ENCODE measurements around the gene NCAM2.
"Not testable (repeated sequence)": the region's sequence is repeated elsewhere in the genome, so short reads cannot be mapped to it uniquely, and the experiment has no call there.

The NCAM2 gene

DNA sequence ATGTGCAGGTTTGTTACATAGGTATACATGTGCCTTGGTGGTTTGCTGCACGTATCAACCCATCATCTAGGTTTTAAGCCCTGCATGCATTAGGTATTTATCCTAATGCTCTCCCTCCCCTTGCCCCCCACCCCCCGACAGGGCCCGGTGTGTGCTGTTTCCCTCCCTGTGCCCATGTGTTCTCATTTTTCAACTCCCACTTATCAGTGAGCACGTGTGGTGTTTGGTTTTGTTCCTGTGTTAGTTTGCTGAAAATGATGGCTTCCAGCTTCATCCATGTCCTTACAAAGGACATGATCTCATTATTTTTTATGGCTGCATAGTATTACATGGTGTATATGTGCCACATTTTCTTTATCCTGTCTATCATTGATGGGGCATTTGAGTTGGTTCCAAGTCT, 151.2 kb downstream of the NCAM2 start:
- H3K4me1 Mint-ChIP-seq (ENCODE audit: low read depth); H3K4me3 Mint-ChIP-seq; H3K27me3 Mint-ChIP-seq (ENCODE audit: low read depth); DNase-seq (ENCODE audit: low spot score); H3K36me3 Mint-ChIP-seq (ENCODE audit: low read depth); H3K27ac Mint-ChIP-seq; H3K9me3 Mint-ChIP-seq: not testable (repeated sequence)

- no peaks in the 10 kb centered on the region for H3K9me3 Mint-ChIP-seq
- no peaks in the 10 kb centered on the region for H3K4me1 Mint-ChIP-seq (ENCODE audit: low read depth)
- H3K36me3 Mint-ChIP-seq (ENCODE audit: low read depth): no peaks in the 10 kb centered on the region
- no peak overlapping the region for H3K27ac Mint-ChIP-seq
- no peak overlapping the region for H3K4me3 Mint-ChIP-seq
- no peaks in the 10 kb centered on the region for H3K27me3 Mint-ChIP-seq (ENCODE audit: low read depth)
- DNase-seq (ENCODE audit: low spot score): no peak
These were observed 153.0 kb downstream of the NCAM2 start for GRCh38 chr21:21151231-21151630.

- no peak overlapping the region for H3K4me3 Mint-ChIP-seq
- no peaks in the 10 kb centered on the region for H3K27me3 Mint-ChIP-seq (ENCODE audit: low read depth)
- H3K36me3 Mint-ChIP-seq (ENCODE audit: low read depth): no peaks in the 10 kb centered on the region
- H3K9me3 Mint-ChIP-seq: no peaks in the 10 kb centered on the region
- H3K27ac Mint-ChIP-seq: no peak overlapping the region
- DNase-seq (ENCODE audit: low spot score): no peak
- H3K4me1 Mint-ChIP-seq (ENCODE audit: low read depth): no peaks in the 10 kb centered on the region
These were observed 158.2 kb downstream of the NCAM2 start for GRCh38 chr21:21156397-21156796.

DNA sequence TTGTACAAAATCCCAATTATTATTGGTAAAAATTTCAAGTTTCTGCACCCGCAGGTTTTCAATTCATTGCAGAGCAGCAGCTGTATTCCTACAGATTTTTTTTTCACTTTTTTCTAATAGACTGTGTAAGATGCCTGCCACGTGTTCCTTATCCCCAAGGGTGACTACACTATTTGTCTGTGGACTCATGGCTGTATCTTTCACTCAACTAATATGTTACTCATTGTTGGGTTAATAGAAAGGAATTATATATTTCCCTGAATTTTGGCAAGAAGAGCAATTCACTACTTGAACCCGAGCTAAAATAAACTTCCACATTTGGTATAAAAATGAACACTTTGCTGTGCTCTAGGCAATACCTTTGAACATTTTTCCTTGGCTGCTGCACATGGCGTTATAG, 158.7 kb downstream of the NCAM2 start:
- H3K4me3 Mint-ChIP-seq: no peak overlapping the region
- no peaks in the 10 kb centered on the region for H3K9me3 Mint-ChIP-seq
- no peaks in the 10 kb centered on the region for H3K36me3 Mint-ChIP-seq (ENCODE audit: low read depth)
- no peaks in the 10 kb centered on the region for H3K27me3 Mint-ChIP-seq (ENCODE audit: low read depth)
- H3K27ac Mint-ChIP-seq: no peak overlapping the region
- no peak for DNase-seq (ENCODE audit: low spot score)
- H3K4me1 Mint-ChIP-seq (ENCODE audit: low read depth): no peaks in the 10 kb centered on the region

DNA sequence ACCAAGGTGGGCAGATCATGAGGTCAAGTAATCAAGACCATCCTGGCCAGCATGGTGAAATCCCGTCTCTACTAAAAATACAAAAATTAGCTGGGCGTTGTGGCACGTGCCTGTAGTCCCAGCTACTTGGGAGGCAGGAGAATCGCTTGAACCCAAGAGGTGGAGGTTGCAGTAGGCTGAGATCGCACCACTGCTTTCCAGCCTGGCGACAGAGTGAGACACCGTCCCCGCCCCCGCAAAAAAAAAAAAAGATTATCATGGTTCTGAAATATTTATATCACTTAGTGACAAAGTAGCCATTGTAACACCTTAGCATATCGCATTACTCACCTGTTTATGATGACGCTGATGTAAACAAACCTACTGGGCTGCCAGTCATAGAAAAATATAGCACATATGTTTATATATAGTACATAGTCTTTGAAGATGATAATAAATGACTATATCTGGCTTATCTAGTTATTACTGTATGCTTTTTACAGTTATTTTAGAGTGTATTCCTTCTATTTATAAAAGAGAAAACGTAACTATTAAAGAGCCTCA, 160.2 kb downstream of the NCAM2 start:
- Mint-ChIP-seq H3K27ac (no peak overlapping the region), H3K4me1 (ENCODE audit: low read depth) (no peaks in the 10 kb centered on the region), H3K4me3 (no peak overlapping the region), H3K27me3 (ENCODE audit: low read depth) (no peaks in the 10 kb centered on the region), H3K36me3 (ENCODE audit: low read depth) (no peaks in the 10 kb centered on the region), H3K9me3 (no peaks in the 10 kb centered on the region)
- DNase-seq (ENCODE audit: low spot score): no peak

DNA sequence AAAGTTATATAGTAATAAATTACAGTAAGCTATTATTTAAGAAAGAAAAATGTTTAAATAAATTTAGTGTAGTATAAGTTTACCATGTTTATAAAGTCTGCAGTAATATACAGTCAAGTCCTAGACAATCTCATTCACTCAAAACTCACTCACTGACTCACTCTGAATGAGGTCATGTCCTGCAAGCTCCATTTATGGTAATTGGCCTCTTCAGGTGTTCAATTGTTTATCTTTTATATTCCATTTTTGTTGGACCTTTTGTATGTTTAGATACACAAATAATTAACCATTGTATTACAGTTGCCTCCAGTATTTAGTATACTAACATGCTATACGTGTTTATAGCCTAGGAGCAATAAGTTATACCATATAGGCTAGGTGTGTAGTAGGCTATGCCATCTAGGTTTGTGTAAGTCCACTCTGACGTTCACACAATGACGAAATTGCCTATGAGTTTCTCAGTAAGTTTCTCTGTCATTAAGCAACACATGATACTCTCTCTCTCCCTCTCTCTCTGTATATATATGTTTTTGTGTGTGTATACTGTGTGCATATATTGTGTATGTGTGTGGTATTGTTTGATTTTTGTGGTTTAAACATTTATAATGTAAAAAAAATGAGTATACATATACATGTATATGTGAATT, 161.2 kb downstream of the NCAM2 start:
- no peaks in the 10 kb centered on the region for H3K27me3 Mint-ChIP-seq (ENCODE audit: low read depth)
- no peak overlapping the region for H3K27ac Mint-ChIP-seq
- H3K36me3 Mint-ChIP-seq (ENCODE audit: low read depth): no peaks in the 10 kb centered on the region
- no peaks in the 10 kb centered on the region for H3K9me3 Mint-ChIP-seq
- DNase-seq (ENCODE audit: low spot score): no peak
- H3K4me3 Mint-ChIP-seq: no peak overlapping the region
- H3K4me1 Mint-ChIP-seq (ENCODE audit: low read depth): no peaks in the 10 kb centered on the region

DNA sequence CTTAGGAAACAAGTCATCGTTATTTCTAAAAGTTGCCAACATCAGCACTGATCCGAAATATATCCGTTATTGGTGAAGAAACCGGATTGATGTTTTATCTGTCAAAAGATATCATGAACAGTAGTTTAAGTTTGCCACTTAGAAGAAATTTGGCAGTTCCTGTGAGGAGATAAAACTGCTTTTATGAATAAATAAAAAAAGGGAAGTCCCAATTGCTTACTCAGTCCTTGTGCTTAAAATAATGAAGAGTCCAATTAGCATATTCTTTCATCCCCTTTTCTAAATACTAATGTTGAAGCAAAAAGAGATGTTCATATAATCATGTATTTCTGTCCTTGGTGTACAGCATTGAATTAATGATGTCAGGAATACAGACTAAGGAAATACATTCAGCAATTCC, 164.6 kb downstream of the NCAM2 start:
- H3K27me3 Mint-ChIP-seq (ENCODE audit: low read depth): no peaks in the 10 kb centered on the region
- DNase-seq (ENCODE audit: low spot score): no peak
- no peaks in the 10 kb centered on the region for H3K36me3 Mint-ChIP-seq (ENCODE audit: low read depth)
- H3K27ac Mint-ChIP-seq: no peak overlapping the region
- no peak overlapping the region for H3K4me3 Mint-ChIP-seq
- H3K9me3 Mint-ChIP-seq: peaks cover 4% of the 10 kb centered on the region
- H3K4me1 Mint-ChIP-seq (ENCODE audit: low read depth): no peaks in the 10 kb centered on the region

DNA sequence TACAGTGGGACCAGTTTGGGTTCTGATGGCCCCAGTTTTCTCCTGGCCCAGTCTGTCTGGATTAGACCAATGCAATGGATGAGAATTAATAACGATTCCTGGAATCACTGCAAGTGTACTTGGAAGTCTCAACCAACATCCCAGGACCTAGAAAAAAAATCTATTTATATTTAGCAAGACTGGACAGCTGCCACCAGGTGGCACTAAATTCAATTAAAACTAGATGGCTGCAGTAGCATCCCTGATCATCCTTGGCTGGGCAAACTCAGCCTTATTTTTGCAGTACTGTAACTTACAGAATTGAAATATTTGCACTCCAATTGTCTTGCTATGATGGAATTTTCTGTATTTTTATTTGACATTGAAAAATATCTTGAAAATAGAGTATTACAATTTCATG, 165.7 kb downstream of the NCAM2 start:
- no peak overlapping the region for H3K27ac Mint-ChIP-seq
- no peaks in the 10 kb centered on the region for H3K4me1 Mint-ChIP-seq (ENCODE audit: low read depth)
- no peaks in the 10 kb centered on the region for H3K36me3 Mint-ChIP-seq (ENCODE audit: low read depth)
- peaks cover 3% of the 10 kb centered on the region for H3K27me3 Mint-ChIP-seq (ENCODE audit: low read depth)
- DNase-seq (ENCODE audit: low spot score): peak; percentile 10
- H3K9me3 Mint-ChIP-seq: peaks cover 5% of the 10 kb centered on the region
- H3K4me3 Mint-ChIP-seq: no peak overlapping the region

- Mint-ChIP-seq H3K9me3 (peaks cover 5% of the 10 kb centered on the region), H3K36me3 (ENCODE audit: low read depth) (no peaks in the 10 kb centered on the region), H3K27ac (no peak overlapping the region), H3K4me3 (no peak overlapping the region), H3K4me1 (ENCODE audit: low read depth) (no peaks in the 10 kb centered on the region), H3K27me3 (ENCODE audit: low read depth) (peaks cover 3% of the 10 kb centered on the region)
- no peak for DNase-seq (ENCODE audit: low spot score)
These were observed 166.9 kb downstream of the NCAM2 start for GRCh38 chr21:21165063-21165645.

- DNase-seq (ENCODE audit: low spot score): no peak
- Mint-ChIP-seq H3K4me3 (peak overlapping the region; percentile 32), H3K27me3 (ENCODE audit: low read depth) (peaks cover 5% of the 10 kb centered on the region), H3K36me3 (ENCODE audit: low read depth) (no peaks in the 10 kb centered on the region), H3K4me1 (ENCODE audit: low read depth) (peaks cover 11% of the 10 kb centered on the region), H3K27ac (no peak overlapping the region), H3K9me3 (no peaks in the 10 kb centered on the region)
These were observed 176.5 kb downstream of the NCAM2 start for GRCh38 chr21:21174676-21175075.

DNA sequence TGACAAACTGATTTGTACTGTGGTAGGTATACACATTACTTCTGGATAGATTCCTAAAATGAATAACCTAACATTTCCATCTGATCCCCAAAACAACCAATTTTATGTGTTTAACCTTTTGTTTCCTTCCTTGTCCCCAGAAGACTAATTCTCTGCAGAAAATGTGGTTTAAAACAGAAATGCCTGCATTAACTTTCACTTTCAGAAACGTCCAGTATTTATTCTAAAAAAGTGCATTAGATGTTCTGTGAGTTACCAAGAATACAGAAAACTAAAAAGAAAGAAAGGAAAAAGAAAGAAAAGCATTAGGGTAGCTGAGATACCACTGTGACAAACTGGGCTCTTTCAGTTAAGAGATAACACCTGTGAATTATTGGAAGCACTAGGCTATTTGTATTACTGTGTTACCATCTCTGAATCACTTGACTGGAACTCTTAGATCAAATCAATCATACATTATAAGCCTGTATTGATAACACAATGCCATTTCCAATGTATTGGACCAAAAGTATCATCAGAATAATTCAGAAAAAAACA, 177.7 kb downstream of the NCAM2 start:
- Mint-ChIP-seq H3K27ac (peak overlapping the region; percentile 76), H3K4me3 (peak overlapping the region; percentile 63), H3K36me3 (ENCODE audit: low read depth) (no peaks in the 10 kb centered on the region), H3K9me3 (no peaks in the 10 kb centered on the region), H3K4me1 (ENCODE audit: low read depth) (peaks cover 11% of the 10 kb centered on the region), H3K27me3 (ENCODE audit: low read depth) (peaks cover 5% of the 10 kb centered on the region)
- no peak for DNase-seq (ENCODE audit: low spot score)

DNA sequence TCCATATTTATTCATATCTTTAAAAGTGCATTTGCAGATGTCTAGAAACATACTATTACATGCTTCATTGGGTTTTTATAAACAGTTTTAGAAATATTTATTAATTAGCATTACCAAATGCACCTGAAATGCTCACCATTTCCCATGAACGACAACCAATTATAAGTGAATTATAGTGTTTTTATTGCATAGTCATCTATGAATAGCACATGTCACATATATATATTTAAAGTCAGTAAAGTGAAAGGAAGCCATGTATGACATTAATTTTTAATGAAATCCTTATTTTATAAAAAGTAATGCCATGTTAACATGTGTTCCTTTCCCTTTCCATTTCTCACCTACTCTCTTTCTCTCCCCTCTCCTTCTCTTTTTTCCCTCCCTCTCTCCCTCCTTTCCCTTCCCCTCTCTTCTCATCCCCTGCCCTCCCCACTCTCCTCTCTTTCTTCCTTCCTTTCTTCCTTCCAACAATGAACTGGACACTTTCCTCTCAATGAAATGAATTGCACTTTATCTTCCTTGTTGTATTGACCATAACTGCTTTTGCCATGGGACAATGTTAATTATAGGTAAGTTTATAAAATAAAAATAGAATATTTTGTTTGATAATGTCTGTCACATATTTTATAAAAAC, 179.3 kb downstream of the NCAM2 start:
- no peak overlapping the region for H3K27ac Mint-ChIP-seq
- no peaks in the 10 kb centered on the region for H3K36me3 Mint-ChIP-seq (ENCODE audit: low read depth)
- no peak for DNase-seq (ENCODE audit: low spot score)
- H3K9me3 Mint-ChIP-seq: no peaks in the 10 kb centered on the region
- no peak overlapping the region for H3K4me3 Mint-ChIP-seq
- peaks cover 11% of the 10 kb centered on the region for H3K4me1 Mint-ChIP-seq (ENCODE audit: low read depth)
- H3K27me3 Mint-ChIP-seq (ENCODE audit: low read depth): peaks cover 2% of the 10 kb centered on the region

DNA sequence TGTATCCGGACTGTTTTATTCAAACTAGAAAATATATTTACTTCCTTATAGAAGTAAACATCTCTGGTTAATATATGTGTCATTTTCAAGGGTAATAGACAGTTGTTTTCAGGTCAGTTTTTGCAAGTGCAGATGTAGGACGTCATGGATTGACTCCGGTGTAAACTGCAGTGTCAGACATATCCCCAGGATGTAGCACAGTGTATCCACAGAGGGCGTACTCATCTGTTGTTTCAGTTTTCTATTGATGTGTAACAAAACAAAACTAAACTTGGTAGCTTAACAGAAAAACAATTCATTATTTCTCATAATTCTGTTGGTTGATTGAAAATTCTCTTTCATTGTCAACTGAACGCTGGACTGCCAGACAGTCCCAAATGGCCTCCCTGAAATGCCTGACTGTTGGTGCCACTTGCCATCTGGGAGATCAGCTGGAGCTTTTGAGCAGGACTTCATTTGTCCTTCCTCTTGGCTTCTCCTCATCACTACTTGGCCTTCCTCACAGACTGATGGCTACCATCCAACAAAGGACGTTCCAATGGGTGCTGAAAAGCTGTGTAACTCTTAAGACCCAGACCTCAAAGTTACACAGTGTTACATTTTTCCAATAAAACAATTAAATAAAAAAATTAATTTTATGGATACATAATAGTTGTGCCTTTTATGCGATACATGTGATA, 181.6 kb downstream of the NCAM2 start:
- no peaks in the 10 kb centered on the region for H3K9me3 Mint-ChIP-seq
- H3K4me3 Mint-ChIP-seq: no peak overlapping the region
- DNase-seq (ENCODE audit: low spot score): no peak
- no peaks in the 10 kb centered on the region for H3K36me3 Mint-ChIP-seq (ENCODE audit: low read depth)
- H3K4me1 Mint-ChIP-seq (ENCODE audit: low read depth): peaks cover 11% of the 10 kb centered on the region
- H3K27me3 Mint-ChIP-seq (ENCODE audit: low read depth): peaks cover 2% of the 10 kb centered on the region
- H3K27ac Mint-ChIP-seq: no peak overlapping the region

Data from T-helper 2 cell treated with Interferon-gamma antibody and Interleukin-4, amounts not matched to agents 5 μg/mL and 100 μg/mL, for 36 hours (primary cell).